Measurements from ENCODE around the gene KCNRG.
"Not testable (repeated sequence)": the region's sequence is repeated elsewhere in the genome, so short reads cannot be mapped to it uniquely, and the experiment has no call there.

KCNRG gene

DNA sequence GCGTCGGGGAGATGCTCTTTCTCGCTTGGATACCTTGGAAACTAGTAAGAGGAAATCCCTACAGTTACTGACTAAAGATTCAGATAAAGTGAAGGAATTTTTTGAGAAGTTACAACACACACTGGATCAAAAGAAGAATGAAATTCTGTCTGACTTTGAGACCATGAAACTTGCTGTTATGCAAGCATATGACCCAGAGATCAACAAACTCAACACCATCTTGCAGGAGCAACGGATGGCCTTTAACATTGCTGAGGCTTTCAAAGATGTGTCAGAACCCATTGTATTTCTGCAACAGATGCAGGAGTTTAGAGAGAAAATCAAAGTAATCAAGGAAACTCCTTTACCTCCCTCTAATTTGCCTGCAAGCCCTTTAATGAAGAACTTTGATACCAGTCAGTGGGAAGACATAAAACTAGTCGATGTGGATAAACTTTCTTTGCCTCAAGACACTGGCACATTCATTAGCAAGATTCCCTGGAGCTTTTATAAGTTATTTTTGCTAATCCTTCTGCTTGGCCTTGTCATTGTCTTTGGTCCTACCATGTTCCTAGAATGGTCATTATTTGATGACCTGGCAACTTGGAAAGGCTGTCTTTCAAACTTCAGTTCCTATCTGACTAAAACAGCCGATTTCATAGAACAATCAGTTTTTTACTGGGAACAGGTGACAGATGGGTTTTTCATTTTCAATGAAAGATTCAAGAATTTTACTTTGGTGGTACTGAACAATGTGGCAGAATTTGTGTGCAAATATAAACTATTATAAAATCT is 2.7 kb upstream of the KCNRG start:
- no peak for DNase-seq

DNA sequence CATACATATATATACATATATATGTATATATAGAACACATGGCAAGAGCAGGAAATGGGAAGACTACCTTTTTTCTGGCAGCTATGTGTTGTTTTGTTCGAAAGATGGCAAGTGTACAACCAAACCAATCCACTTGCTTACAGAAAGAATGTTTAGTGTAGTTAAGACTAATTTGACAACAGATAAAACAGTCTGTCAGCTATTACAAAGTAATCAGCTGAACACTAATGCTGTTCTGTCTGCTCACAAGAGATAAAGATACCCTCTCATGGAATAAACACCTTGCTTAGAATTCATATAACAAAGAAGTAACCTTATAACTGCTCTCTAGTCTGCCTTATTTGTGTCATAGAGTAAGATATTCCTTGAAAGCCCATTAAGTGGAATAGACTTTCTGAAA is 858 bp upstream of the KCNRG start:
- no peak for DNase-seq

DNA sequence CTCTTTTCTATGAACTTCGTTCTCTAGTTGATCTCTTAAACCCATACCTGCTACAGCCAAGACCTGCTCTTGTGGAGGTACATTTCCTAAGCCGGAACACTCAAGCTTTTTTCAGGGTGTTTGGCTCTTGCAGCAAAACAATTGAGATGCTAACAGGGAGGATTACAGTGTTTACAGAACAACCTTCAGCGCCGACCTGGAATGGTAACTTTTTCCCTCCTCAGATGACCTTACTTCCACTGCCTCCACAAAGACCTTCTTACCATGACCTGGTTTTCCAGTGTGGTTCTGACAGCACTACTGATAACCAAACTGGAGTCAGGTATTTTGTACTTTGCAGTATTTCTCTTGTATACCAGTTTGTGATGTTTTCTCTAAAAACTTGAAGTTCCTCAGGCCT is 506 bp downstream of the KCNRG start:
- DNase-seq: no peak

DNA sequence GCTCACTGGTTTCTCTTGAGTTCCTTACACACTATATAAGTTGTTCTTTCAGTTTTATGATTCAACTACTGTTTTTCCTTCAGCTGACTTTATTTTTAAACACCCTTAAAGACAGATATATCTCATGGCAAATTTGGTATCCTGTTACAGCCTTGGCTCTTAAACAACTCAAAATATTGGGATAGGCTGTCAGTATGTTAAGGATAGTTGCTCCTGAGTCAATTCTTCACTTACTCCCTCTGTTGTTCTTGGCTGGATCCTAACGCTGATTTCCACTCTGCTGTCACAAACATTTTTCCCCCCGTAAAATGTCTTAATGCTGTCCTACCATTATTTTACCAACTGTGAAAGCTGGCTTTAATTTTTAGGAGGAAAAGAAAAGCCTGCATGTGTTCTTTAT is 1.2 kb downstream of the KCNRG start:
- no peak for DNase-seq

DNA sequence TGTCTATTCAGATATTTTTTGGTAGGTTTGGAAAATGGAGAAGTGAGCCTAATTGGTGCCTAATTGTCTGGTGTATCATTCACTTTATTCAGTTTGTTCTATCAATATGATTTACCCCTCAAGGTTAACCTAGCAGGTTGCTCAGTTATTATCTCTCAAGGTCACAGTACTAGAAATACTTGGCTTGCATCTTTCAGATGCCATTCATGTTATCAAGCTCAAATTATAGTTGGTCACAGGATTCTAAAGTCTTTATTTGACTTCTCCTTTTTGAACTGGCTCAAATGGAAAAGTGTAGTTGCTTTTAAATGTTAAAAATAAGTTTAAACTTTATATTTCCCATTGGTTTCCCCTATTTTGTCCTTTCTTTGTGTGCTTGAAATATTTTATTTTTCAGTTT is 2.6 kb downstream of the KCNRG start:
- no peak for DNase-seq

DNA sequence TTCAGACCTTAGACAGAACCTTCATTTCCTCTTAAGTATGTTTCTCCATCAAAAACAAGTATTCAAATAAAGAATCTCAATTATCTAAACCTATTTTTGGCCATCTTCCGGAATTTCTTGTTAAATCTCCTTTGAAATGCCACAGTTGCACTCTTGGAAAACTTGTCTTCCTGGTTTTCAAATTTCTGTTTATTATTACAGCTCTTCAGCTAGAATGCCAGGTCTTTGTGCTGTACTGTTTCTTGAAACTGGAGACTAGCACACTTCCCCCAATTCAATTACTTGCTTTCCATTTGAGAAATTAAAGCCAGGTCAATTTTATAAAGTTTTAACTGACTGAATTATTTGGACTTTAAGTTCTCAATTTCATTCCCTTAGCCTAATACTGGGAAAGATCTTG is 10.2 kb downstream of the KCNRG start:
- peak; percentile 26 for DNase-seq

DNA sequence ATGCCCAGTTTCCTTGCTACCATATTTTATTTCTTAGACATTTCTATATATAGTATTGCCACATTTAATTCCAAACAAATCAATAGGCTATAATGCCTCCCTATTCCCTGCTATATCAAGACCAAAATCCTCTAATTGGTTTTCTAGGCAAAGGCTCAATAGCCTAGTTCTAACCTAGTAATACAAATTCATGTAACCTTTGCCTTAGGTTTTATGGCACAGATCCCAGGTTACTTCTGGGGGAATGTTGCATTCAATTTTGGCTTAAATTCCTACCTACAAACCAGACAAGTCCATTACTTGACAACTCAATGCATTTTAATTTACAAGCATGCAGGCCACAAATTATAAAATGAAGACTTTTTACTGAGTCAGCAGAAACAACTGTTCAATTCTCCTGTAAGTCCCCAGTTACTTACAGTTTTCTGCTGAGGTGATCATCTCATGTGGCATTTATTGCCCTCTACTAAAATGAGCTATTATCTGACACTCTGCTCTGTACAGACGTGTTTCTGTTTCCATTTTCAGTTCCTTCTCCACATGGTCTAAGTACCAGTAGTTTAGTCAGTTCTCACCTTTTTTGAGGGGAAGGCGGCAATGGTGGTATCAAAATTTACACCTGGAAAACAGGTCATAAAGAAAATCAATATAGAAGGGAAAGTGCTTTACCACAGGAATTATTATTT is 11.7 kb downstream of the KCNRG start:
- no peak for DNase-seq

DNA sequence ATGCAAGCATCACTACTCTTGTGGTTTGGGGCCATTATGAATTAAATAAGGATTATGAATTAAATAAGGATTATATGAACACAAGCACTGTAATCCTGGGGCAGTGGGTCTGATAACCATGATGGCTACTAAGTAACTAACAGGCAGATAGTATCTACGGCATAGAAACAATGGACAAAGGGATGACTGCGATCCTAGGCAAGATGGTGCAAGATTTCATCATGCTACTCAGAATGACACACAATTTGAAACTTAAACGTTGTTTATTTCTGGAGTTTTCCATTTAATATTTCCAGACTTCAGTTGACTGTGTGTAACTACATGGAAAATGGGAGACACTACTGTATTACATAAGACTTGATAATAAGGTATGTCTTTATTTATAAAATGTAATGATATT is 15.1 kb downstream of the KCNRG start:
- DNase-seq: no peak

DNA sequence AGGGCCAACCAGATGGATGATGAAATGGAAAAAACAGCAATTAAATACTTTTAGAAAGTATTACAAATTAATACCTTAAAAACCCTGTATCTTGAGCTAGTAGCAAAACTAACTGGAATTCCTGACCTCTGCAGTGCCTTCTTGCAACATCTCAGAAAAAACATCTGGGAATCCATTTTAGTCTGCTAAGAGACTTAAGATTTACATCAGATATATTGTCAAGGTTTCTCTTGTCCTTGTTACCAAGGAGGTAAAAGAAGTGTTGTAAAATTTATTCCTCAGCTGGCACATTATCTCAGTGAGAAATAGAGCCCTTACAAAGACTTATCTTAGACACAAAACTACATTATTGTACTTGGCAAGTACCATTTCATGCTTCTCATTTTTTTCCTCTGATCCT is 18.5 kb downstream of the KCNRG start:
- DNase-seq: no peak

DNA sequence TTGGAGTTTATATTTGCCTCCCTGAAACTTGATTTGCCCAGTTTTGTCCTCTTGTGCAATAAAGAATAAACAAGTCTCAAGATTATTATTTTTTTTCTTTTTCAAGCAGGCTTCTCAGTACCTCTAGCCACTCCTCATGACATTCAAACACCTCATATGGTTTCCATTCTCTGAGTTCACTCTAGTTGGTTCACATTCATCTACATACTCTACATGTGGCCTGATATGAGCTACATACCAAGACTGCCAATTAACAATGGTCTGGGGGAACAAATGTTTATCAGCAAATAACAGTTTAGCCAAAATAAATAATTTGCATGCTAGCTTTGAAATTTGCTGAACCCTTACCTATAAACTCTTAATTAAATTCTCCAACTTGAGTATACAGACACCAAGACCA is 22.5 kb downstream of the KCNRG start:
- DNase-seq: no peak

DNA sequence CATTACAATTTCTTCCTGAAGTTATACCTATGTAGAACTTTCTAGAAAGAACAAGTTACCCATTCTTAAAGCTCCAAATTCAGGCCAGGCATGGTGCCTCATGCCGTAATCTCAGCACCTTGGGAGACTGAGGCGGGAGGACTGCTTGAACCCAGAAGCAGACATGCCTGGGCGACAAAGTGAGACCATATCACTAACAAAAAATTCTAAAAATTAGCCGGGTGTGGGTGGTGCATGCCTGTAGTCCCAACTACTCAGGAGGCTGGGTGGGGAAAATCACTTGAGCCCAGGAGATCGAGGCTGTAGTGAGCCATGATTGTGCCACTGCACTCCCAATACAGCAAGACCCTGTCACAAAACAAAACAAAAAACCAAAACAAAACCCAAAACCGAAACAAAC is 23.0 kb downstream of the KCNRG start:
- no peak for DNase-seq

DNA sequence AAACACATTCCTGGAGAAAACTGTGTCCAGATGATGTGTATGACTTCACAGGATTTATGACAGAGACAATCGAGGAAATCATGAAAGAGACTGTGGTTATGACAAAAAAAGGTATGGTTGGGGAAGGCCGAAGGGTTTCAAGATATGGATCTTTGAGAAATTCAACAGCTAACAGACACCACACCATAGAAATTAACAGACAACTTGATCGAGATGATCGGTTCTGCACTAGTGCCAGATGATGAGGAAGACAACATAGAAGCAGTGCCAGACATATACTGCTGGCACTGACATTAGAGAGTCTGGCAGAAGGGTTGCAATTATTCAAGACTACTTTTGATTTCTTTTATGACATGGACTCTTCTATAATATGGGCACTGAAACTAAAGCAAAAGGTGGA is 37.2 kb downstream of the KCNRG start:
- DNase-seq: no peak

DNA sequence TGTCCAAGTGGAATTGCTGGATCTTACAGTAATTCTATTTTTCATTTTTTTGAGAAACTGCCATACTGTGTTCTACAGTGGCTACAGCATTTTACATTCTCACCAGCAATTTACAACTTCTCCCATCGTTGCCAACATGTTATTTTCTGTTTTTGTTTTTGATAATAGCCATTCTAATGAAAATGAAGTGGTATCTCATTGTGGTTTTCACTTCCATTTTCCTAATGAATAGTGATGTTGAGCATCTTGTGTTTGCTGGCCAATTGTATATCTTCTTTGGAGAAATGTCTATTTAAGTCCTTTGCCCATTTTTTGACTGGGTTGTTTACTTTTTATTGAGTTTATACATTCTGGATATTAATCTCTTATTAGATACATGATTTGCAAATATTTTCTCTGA is 38.6 kb downstream of the KCNRG start:
- DNase-seq: no peak

DNA sequence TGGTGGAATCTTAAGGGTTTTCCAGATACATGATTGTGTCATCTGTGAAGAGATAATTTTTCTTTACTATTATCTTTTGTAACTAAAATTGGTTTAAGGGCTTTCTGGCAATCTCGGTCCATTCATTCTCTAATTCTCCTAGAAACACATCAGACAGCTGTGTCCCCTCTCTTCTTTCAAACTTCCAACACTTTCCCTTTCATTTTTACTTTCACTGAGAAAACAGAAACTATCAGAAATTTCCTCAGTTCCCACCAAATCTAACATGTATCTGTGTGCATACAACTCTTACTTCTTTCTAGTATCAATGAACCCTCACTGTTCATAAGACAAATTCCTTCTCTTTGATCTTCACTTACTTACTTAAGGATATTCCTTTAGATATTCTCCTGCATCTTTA is 40.2 kb downstream of the KCNRG start:
- no peak for DNase-seq

DNA sequence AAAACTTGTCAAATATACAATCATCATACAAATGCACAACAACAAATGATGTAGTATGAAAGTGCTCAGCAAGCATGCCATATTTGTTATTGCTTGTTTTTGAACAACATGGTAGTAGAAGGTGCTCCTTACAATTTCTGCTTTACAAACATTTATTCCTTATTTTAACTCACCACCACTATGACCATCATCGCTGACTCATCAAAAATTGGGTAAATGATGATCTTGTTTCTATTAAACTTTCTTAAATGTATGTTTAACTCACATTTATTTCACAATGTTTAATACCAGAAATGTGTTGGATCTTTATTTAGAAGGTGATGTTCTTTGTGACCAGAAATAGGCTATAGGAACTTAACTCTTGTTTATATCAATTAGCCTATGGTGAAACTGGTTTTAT is 45.5 kb downstream of the KCNRG start:
- DNase-seq: no peak

DNA sequence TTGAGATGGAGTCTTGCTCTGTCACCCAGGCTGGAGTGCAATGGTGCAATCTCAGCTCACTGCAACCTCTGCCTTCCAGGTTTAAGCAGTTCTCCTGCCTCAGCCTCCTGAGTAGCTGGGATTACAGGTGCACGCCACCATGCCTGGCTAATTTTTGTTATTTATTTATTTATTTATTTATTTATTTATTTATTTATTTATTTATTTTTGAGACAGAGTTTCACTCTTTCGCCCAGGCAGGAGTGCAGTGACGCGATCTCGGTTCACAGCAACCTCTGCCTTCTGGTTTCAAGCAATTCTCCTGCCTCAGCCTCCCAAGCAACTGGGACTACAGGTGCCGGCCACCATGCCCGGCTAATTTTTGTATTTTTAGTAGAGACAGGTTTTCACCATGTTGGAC is 47.1 kb downstream of the KCNRG start:
- DNase-seq: not testable (repeated sequence)

DNA sequence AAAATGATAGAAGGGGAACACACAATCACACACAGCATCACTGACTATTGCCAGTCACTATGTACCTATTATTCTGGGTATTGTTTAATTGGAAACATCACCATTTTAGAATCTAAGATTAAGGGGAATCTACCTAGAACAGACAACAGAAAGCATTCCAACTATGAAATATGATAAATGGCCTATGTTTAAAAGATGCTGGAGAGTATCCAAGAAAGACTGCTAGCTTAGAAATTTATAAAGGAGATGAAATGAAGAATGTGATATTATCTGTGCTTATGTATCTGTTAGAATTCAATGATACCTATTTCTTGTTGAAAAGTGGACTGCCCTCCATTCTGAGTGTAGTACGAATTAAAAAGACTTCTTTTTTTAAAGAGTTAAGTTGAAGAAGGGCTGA is 50.5 kb downstream of the KCNRG start:
- no peak for DNase-seq

DNA sequence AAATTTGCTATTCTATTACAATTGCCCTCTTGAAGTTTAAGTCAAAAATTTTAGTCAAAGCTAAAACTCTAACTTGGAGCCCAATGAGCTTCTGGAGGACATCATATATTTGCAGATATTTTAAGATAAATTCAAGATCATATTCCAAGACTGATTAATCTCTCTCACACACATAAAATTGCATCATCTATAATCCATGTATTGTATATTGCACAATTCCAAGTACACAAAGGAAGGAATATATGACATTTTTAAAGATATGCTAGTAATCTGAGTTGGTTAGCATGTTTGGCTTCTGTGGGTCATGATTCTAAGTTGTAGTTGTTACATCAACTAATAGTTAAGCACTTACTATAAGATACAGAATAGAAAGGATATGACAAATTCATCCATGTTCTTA is 53.3 kb downstream of the KCNRG start:
- no peak for DNase-seq

DNA sequence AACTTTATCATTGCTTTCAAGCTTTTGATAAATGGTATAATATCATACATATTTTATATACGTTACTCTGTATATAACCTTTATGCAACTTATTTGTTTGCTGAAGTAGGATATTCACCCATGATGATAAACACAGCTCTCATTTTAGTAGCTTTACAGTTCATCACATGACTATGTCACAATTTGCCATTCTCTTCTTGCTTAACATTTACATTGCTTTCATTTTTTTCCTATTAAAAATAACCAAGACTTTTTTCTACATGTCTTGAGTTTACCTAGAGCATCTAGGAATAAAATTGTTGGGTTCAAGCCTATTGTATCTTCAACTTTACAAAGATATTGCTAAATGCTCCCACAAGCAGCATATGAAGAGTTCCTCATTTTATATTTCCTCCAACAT is 54.0 kb downstream of the KCNRG start:
- no peak for DNase-seq

DNA sequence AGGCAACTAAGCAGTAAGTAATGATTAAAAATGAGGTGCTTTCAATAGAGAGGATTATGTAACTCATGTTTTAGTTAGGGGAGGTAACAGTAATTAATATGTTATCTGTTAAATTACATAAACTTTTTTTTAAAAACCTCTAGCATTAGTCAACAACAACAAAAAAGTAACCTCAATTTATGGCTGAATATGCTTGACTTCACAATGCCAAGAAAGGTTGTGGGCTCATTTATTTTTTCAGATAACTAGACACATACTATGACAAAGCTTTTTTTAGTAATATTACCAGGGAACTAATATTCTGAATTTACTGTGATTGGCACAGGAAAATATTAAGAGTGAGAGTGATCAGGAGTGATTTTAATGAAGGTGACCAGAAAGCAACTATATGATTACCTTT is 54.9 kb downstream of the KCNRG start:
- DNase-seq: no peak
